Liver (tissue), 9 donors: ENCODE measurements around the gene ZNF142. TPM values are rescaled to one million over a fixed set of nuclear protein-coding genes. Genes with fewer than 3 reads are reported as not detected.

ENCODE experiments used
- DNase-seq: peaks from one replicate; pipeline ENCODE4 v3.0.0-alpha.2; 2017; ENCODE audit warnings: low spot score
- H3K27ac ChIP-seq, 2 donors: one replicate each; pipeline ENCODE4 v1.7.0; 2013; ENCODE audit warnings: inconsistent platforms in 2 of 2, low read length in 2 of 2, control low read depth in 1 of 2, low read depth in 1 of 2, mild to moderate bottlenecking in 1 of 2
- H3K27me3 ChIP-seq, 4 donors: one replicate each; pipeline versions ENCODE4 v1.6.1 to v1.7.0; 2013; ENCODE audit warnings: low read length in 3 of 4, inconsistent platforms in 1 of 4, mild to moderate bottlenecking in 1 of 4, moderate library complexity in 1 of 4; ENCODE audit not compliant: control insufficient read depth in 4 of 4, insufficient read depth in 4 of 4
- H3K36me3 ChIP-seq, 4 donors: one replicate each; pipeline versions ENCODE4 v1.6.1 to v1.7.0; 2013; ENCODE audit warnings: low read length in 3 of 4, mild to moderate bottlenecking in 3 of 4, low read depth in 1 of 4, moderate library complexity in 1 of 4; ENCODE audit not compliant: control insufficient read depth in 4 of 4, insufficient read depth in 3 of 4
- H3K4me1 ChIP-seq, 4 donors: one replicate each; pipeline versions ENCODE4 v1.6.1 to v1.7.0; 2013; ENCODE audit warnings: low read length in 3 of 4, mild to moderate bottlenecking in 3 of 4, moderate library complexity in 1 of 4; ENCODE audit not compliant: control insufficient read depth in 4 of 4, insufficient read depth in 4 of 4
- H3K4me3 ChIP-seq, 3 donors: one replicate each; pipeline versions ENCODE4 v1.6.1 to v1.7.0; 2013; ENCODE audit warnings: low read length in 3 of 3, control low read depth in 1 of 3, low read depth in 1 of 3, mild to moderate bottlenecking in 1 of 3
- H3K9ac ChIP-seq, 2 donors: one replicate each; pipeline ENCODE4 v1.7.0; 2013; ENCODE audit warnings: low read length in 2 of 2, mild to moderate bottlenecking in 2 of 2, moderate library complexity in 2 of 2, control low read depth in 1 of 2, low read depth in 1 of 2
- H3K9me3 ChIP-seq, 4 donors: one replicate each; pipeline versions ENCODE4 v1.6.1 to v1.7.0; 2013; ENCODE audit warnings: low read length in 3 of 4; ENCODE audit not compliant: control insufficient read depth in 4 of 4
- ATF3 ChIP-seq: IDR thresholded peaks from 2 replicates; pipeline ENCODE4 v1.6.1; 2016; ENCODE audit warnings: antibody characterized with exemption
- CTCF ChIP-seq: fragments of 150-350 bp; IDR thresholded peaks from 2 replicates; pipeline ENCODE4 v1.5.1; 2017; ENCODE audit warnings: improper control_type of control experiment, low read depth, low read length; ENCODE audit not compliant: missing input control
- EGR1 ChIP-seq, 2 donors: IDR thresholded peaks; 2 replicates each; pipeline ENCODE4 v1.6.1; 2016 to 2018; ENCODE audit warnings: antibody characterized with exemption in 2 of 2, low read depth in 2 of 2
- FOXA1 ChIP-seq: IDR thresholded peaks from 2 replicates; pipeline ENCODE4 v1.6.1; 2016; ENCODE audit warnings: antibody characterized with exemption
- FOXA2 ChIP-seq: IDR thresholded peaks from 2 replicates; pipeline ENCODE4 v1.6.1; 2016; ENCODE audit warnings: antibody characterized with exemption
- GABPA ChIP-seq, 2 donors: IDR thresholded peaks in 1 of 2; conservative IDR thresholded peaks in 1 of 2; 2 replicates each; pipeline ENCODE4 v1.6.1; 2016; ENCODE audit warnings: antibody characterized with exemption in 2 of 2, mild to moderate bottlenecking in 1 of 2, moderate library complexity in 1 of 2
- HNF4A ChIP-seq, 2 donors: conservative IDR thresholded peaks; 2 replicates each; pipeline ENCODE4 v1.6.1; 2016; ENCODE audit warnings: antibody characterized with exemption in 2 of 2, mild to moderate bottlenecking in 2 of 2
- HNF4G ChIP-seq: IDR thresholded peaks from 2 replicates; pipeline ENCODE4 v1.6.1; 2016; ENCODE audit warnings: antibody characterized with exemption
- JUND ChIP-seq, 2 donors: IDR thresholded peaks; 2 replicates each; pipeline ENCODE4 v1.6.1; 2016; ENCODE audit warnings: antibody characterized with exemption in 2 of 2
- MAX ChIP-seq: IDR thresholded peaks from 2 replicates; pipeline ENCODE4 v1.6.1; 2016; ENCODE audit warnings: antibody characterized with exemption
- NR2F2 ChIP-seq: IDR thresholded peaks from 2 replicates; pipeline ENCODE4 v1.6.1; 2016; ENCODE audit warnings: antibody characterized with exemption
- RAD21 ChIP-seq, 2 donors: IDR thresholded peaks; 2 replicates each; pipeline ENCODE4 v1.6.1; 2016; ENCODE audit warnings: antibody characterized with exemption in 2 of 2, mild to moderate bottlenecking in 2 of 2
- REST ChIP-seq: IDR thresholded peaks from 2 replicates; pipeline ENCODE4 v1.6.1; 2016; ENCODE audit warnings: antibody characterized with exemption, mild to moderate bottlenecking
- RXRA ChIP-seq, 2 donors: IDR thresholded peaks; 2 replicates each; pipeline ENCODE4 v1.6.1; 2017 to 2018; ENCODE audit warnings: antibody characterized with exemption in 2 of 2, mild to moderate bottlenecking in 1 of 2
- SP1 ChIP-seq: IDR thresholded peaks from 2 replicates; pipeline ENCODE4 v1.6.1; 2018; ENCODE audit warnings: antibody characterized with exemption, mild to moderate bottlenecking
- TAF1 ChIP-seq: conservative IDR thresholded peaks from 2 replicates; pipeline ENCODE4 v1.6.1; 2016; ENCODE audit warnings: antibody characterized with exemption, mild to moderate bottlenecking
- YY1 ChIP-seq: IDR thresholded peaks from 2 replicates; pipeline ENCODE4 v1.6.1; 2016; ENCODE audit warnings: antibody characterized with exemption, mild to moderate bottlenecking
- ZBTB33 ChIP-seq: IDR thresholded peaks from 2 replicates; pipeline ENCODE4 v1.6.1; 2016; ENCODE audit warnings: antibody characterized with exemption
- WGBS: extraction: QIAGEN DNeasy Blood & Tissue Kit; methylation state at CpG from one replicate; pipeline ENCODE4 v1.1.7; 2013; 5-methylcytosine and 5-hydroxymethylcytosine counted together
- polyA plus RNA-seq, 2 donors: library from polyadenylated mRNA; stranded (reverse) in 1 of 2; unstranded in 1 of 2; fragments of 200-250 nt in 1 of 2; fragments of >200 nt in 1 of 2; fragmentation: Nextera tagmentation in 1 of 2; extraction: Ambion mirVana in 1 of 2; gene quantifications; one replicate each; pipeline versions ENCODE4 v1.2.1 to v1.2.3, GENCODE V29; 2013 to 2015
- total RNA-seq, 2 donors: library from RNA; depleted of rRNA; stranded (reverse); fragments of >200 nt; gene quantifications; one replicate each; pipeline ENCODE4 v1.2.3, GENCODE V29; 2014
- donor health status: healthy.
- donor health status: healthy.
- donor health status: healthy.
- donor health status: healthy.
- donor health status: healthy.

ZNF142 gene
- total and polyA plus RNA-seq, 4 donors: 2.2 to 7.4 (median 4.8) TPM

GRCh38 chr2:218635719-218636118 lies 23.7 kb downstream of the ZNF142 start (continued):
- TF ChIP-seq RXRA (IDR thresholded peaks at IDR 0.05): no peak
- no peak for TF ChIP-seq FOXA1

GRCh38 chr2:218631837-218632236 lies 27.6 kb downstream of the ZNF142 start:
- no peak for DNase-seq
- H3K4me3 ChIP-seq: no peak overlapping the region
- no peak overlapping the region for H3K9ac ChIP-seq
- peaks cover 3 to 32% (median 14%) of the 10 kb centered on the region in 4 donors for H3K36me3 ChIP-seq
- no peaks in the 10 kb centered on the region for H3K9me3 ChIP-seq
- TF ChIP-seq ATF3 (no peak), NR2F2 (no peak), CTCF (no peak), RXRA (IDR thresholded peaks at IDR 0.05) (no peak)
- H3K27me3 ChIP-seq: no peaks in the 10 kb centered on the region
- WGBS: 81% methylated on average over 4 of the region's 4 CpGs
- no peaks in the 10 kb centered on the region for H3K4me1 ChIP-seq
- H3K27ac ChIP-seq: no peak overlapping the region

GRCh38 chr2:218627939-218628338 lies 31.5 kb downstream of the ZNF142 start:
- Histone ChIP-seq H3K4me1 (no peaks in the 10 kb centered on the region), H3K36me3 (no peaks in the 10 kb centered on the region), H3K27me3 (no peaks in the 10 kb centered on the region), H3K4me3 (no peak overlapping the region), H3K9me3 (no peaks in the 10 kb centered on the region), H3K27ac (no peak overlapping the region), H3K9ac (no peak overlapping the region)
- no peak for DNase-seq
- TF ChIP-seq SP1 (no peak), MAX (no peak), RXRA (IDR thresholded peaks at IDR 0.05) (no peak), FOXA1 (no peak), RAD21 (IDR thresholded peaks at IDR 0.05) (no peak), CTCF (no peak), EGR1 (IDR thresholded peaks at IDR 0.05; ENCODE audit: low read depth in 2 of 2) (no peak), TAF1 (no peak), NR2F2 (no peak), HNF4G (no peak), ATF3 (no peak), ZBTB33 (no peak), GABPA (IDR thresholded peaks at IDR 0.05 in 1 of 2, conservative IDR thresholded peaks at IDR 0.05 in 1 of 2) (no peak), HNF4A (conservative IDR thresholded peaks at IDR 0.05) (no peak), YY1 (no peak), JUND (IDR thresholded peaks at IDR 0.05) (no peak), REST (no peak), FOXA2 (no peak)
- WGBS: 97% methylated on average over 4 of the region's 4 CpGs
